Activated CD8-positive, alpha-beta T cell treated with anti-CD3 and anti-CD28 coated beads for 36 hours (primary cell): ENCODE data around the gene SUSD2. TPM values are rescaled to one million over a fixed set of nuclear protein-coding genes. Genes with fewer than 3 reads are reported as not detected.

Source experiments
- ATAC-seq: fragments of 200-7000 bp; cut with Tn5 transposase; one replicate; pipeline ENCODE4 v1.10.0; 2021; ENCODE audit warnings: mild to moderate bottlenecking, moderate library complexity
- CTCF ChIA-PET: fragments of 350-600 bp; sonication (Branson Sonifier 250); formaldehyde crosslinking; loops from one replicate; lab custom pipeline; 2021; ENCODE audit warnings: antibody characterized with exemption; lab: Charles Lee
- POLR2A ChIA-PET: fragments of 350-600 bp; sonication (Branson Sonifier 250); formaldehyde crosslinking; loops from one replicate; lab custom pipeline; 2021; ENCODE audit warnings: antibody characterized with exemption; lab: Charles Lee
- DNase-seq: peaks from one replicate; pipeline ENCODE4 v3.0.0-alpha.2; 2020
- H3K27ac Mint-ChIP-seq: one replicate; pipeline ENCODE4 v1.8.0; 2021; ENCODE audit warnings: mild to moderate bottlenecking, mixed read lengths
- H3K27me3 Mint-ChIP-seq: one replicate; pipeline ENCODE4 v1.8.0; 2021; ENCODE audit warnings: mixed read lengths
- H3K36me3 Mint-ChIP-seq: one replicate; pipeline ENCODE4 v1.8.0; 2021; ENCODE audit warnings: low read depth, mixed read lengths
- H3K4me1 Mint-ChIP-seq: one replicate; pipeline ENCODE4 v1.8.0; 2021; ENCODE audit warnings: low read depth, mixed read lengths
- H3K4me3 Mint-ChIP-seq: one replicate; pipeline ENCODE4 v1.8.0; 2021; ENCODE audit warnings: mild to moderate bottlenecking, moderate library complexity, mixed read lengths
- H3K9me3 Mint-ChIP-seq: one replicate; pipeline ENCODE4 v1.8.0; 2021; ENCODE audit warnings: mixed read lengths
- intact Hi-C: fragments of 100-400 bp; cut with micrococcal nuclease; formaldehyde crosslinking; loops from one replicate; pipeline ENCODE4 v1.10.0; 2022
- total RNA-seq, 2 experiments: library from RNA; stranded (reverse); gene quantifications; one replicate each; pipeline ENCODE4 v1.2.3, GENCODE V29; 2021
- TF ChIP-seq, protein P1 (sequence below): fragments of 200-600 bp; IDR thresholded peaks from one replicate; pipeline ENCODE4 v1.8.0; 2022; ENCODE audit warnings: antibody characterized with exemption, mild to moderate bottlenecking

SUSD2 gene
- total RNA-seq, 2 experiments from 2014 or later: 0.65 to 0.95 TPM

DNA sequence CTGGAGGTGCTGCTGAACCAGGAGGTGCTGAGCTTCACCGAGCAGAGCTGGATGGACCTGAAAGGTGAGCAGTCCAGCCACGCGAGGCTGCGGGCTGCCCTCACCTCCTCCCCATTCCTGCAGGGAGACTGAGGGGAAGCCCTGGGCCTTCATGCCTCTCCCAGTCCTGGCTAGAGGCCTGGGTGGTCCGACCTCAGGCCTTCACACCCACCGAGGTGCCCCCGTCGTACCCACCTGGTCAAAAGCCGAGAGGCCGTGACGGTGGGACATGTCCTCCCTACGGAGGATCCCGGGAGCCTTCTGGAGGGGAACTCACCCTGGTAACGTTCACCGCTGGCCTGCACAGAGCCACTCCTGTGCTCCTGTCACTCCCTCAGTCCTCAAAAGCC, 5.1 kb downstream of the SUSD2 start:
- H3K9me3 Mint-ChIP-seq: no peaks in the 10 kb centered on the region
- intact Hi-C loops: loop anchor here (10.0 kb wide), 1 partner anchor 48 kb away; no protein-coding TSS in a partner anchor
- CTCF ChIA-PET: no interaction called here
- H3K4me1 Mint-ChIP-seq: no peaks in the 10 kb centered on the region
- ATAC-seq (no peak), DNase-seq (no peak)
- no peak overlapping the region for H3K27ac Mint-ChIP-seq
- no peaks in the 10 kb centered on the region for H3K36me3 Mint-ChIP-seq
- H3K27me3 Mint-ChIP-seq: no peaks in the 10 kb centered on the region
- H3K4me3 Mint-ChIP-seq: no peak overlapping the region
- POLR2A ChIA-PET: no interaction called here
- TF ChIP-seq, protein P1, sequence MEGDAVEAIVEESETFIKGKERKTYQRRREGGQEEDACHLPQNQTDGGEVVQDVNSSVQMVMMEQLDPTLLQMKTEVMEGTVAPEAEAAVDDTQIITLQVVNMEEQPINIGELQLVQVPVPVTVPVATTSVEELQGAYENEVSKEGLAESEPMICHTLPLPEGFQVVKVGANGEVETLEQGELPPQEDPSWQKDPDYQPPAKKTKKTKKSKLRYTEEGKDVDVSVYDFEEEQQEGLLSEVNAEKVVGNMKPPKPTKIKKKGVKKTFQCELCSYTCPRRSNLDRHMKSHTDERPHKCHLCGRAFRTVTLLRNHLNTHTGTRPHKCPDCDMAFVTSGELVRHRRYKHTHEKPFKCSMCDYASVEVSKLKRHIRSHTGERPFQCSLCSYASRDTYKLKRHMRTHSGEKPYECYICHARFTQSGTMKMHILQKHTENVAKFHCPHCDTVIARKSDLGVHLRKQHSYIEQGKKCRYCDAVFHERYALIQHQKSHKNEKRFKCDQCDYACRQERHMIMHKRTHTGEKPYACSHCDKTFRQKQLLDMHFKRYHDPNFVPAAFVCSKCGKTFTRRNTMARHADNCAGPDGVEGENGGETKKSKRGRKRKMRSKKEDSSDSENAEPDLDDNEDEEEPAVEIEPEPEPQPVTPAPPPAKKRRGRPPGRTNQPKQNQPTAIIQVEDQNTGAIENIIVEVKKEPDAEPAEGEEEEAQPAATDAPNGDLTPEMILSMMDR: no peak

DNA sequence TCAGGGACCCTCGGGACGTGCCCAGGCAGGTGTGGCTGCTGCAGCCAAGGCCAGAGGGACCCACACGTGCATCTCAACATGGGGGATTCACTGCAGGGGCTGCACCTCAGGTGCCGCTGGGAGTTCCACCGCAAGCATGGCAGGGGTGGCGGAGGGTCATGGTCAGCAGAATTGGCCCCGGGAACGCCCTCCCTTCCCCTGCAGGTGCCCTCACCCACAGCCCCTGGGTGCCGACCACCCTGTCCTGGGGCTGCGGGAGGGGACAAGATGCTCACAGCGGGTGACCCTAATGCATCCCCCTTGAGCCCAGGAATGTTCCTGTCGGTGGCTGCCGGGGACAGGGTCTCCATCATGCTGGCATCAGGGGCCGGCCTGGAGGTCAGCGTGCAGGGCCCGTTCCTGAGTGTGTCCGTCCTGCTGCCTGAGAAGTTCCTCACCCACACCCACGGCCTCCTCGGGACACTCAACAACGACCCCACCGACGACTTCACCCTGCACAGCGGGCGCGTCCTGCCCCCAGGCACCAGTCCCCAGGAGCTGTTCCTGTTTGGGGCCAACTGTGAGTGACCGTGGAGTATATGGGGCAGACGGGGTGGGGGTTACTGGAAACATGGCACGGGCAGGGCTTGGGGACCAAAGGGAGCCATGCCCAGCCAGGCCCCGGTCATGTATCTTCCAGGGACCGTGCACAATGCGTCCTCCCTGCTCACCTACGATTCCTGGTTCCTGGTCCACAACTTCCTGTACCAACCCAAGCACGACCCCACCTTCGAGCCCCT, 5.8 kb downstream of the SUSD2 start:
- no peak for ATAC-seq
- Mint-ChIP-seq H3K27ac (no peak overlapping the region), H3K4me3 (no peak overlapping the region), H3K9me3 (no peaks in the 10 kb centered on the region), H3K4me1 (no peaks in the 10 kb centered on the region), H3K27me3 (no peaks in the 10 kb centered on the region), H3K36me3 (no peaks in the 10 kb centered on the region)
- TF ChIP-seq, protein P1: no peak
- ChIA-PET CTCF (no interaction called here), POLR2A (no interaction called here)
- DNase-seq: no peak
- intact Hi-C loops: loop anchor here (10.0 kb wide), 1 partner anchor 48 kb away; no protein-coding TSS in a partner anchor

DNA sequence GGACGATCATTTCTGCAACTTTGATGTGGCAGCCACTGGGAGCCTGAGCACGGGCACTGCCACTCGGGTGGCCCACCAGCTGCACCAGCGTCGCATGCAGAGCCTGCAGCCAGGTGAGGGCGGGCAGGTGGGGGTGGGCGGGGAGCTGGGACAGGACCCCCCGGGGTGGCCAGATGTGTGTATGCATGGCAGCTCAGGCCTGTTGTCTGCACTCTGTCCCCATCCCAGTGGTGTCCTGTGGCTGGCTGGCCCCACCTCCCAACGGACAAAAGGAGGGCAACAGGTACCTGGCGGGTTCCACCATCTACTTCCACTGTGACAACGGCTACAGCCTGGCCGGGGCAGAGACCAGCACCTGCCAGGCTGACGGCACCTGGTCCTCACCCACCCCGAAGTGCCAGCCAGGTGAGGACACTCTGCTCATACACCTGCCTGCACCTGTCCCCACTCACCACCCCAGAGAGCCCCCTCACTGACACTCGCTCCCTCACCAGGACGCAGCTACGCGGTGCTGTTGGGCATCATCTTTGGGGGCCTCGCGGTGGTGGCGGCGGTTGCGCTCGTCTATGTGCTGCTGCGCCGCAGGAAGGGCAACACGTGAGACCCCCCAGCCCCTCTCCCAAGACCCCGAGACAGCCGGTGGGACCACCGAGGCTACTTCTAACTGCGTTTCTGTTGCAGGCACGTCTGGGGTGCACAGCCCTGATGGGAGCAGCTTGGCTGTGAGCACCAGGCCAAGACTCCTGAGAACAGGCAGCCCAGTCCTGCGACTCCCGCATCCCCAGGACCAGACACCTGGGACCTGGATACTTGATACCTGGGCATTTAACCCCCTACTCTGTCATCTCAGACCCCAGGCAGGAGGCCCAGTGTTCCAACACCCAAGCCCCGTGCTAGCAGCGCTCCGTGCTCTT, 6.7 kb downstream of the SUSD2 start:
- intact Hi-C loops: loop anchor here (10.0 kb wide), 1 partner anchor 47 kb away; no protein-coding TSS in a partner anchor

DNA sequence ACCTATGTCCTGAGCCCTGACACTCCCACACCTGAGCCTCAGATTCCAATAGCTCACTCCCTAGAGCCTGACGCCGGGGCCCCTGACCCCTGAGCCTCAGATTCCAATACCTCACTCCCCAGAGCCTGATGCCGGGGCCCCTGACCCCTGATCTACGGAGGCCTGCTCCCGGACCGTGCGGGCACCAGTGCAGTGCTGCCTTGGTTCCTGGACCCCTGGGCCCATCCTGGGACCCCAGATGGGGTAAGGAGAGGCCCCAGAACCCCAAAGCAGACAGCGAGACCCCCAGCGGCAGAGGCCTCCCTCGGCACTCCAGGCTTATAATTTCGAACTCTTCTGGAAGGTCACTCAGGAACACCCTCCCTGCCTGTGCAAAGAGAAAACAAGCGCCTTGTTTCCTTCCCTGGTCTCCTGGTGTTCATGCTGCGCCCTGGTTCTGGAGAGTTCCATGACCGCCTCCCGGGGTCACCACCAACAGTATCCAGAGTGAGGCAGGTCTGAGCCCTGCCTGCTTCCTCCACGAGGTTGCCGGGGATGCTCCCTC, 7.5 kb downstream of the SUSD2 start:
- ChIA-PET POLR2A (interaction anchor here (0.9 kb wide), 1 partner anchor 83 kb away, joined by 3 read pairs; no protein-coding TSS in a partner anchor), CTCF (interaction anchor here (0.6 to 2.0 kb wide), 6 partner anchors 14 to 108 kb away, joined by 3 to 9 read pairs (median 4); no protein-coding TSS in a partner anchor)
- Mint-ChIP-seq H3K36me3 (no peaks in the 10 kb centered on the region), H3K4me3 (no peak overlapping the region), H3K4me1 (no peaks in the 10 kb centered on the region), H3K9me3 (no peaks in the 10 kb centered on the region), H3K27me3 (no peaks in the 10 kb centered on the region), H3K27ac (no peak overlapping the region)
- DNase-seq (no peak), ATAC-seq (no peak)
- TF ChIP-seq, protein P1: no peak
- intact Hi-C loops: loop anchor here (10.0 kb wide), 1 partner anchor 46 kb away; no protein-coding TSS in a partner anchor

More for the DNA sequence above, 6.7 kb downstream of the SUSD2 start:
- Mint-ChIP-seq H3K4me1 (no peaks in the 10 kb centered on the region), H3K36me3 (no peaks in the 10 kb centered on the region), H3K27ac (no peak overlapping the region), H3K9me3 (no peaks in the 10 kb centered on the region), H3K4me3 (no peak overlapping the region), H3K27me3 (no peaks in the 10 kb centered on the region)
- ChIA-PET CTCF (no interaction called here), POLR2A (interaction anchor here (0.6 kb wide), 1 partner anchor 40 kb away, joined by 3 read pairs; no protein-coding TSS in a partner anchor)
- TF ChIP-seq, protein P1: no peak
- DNase-seq: no peak
- ATAC-seq: no peak
